Esophagus muscularis mucosa (tissue), 3 donors: ENCODE measurements around the gene DPH7.

Experiments used
- CTCF ChIP-seq, 3 experiments: fragments of 200-600 bp in 2 of 3; fragments of 450-650 bp in 1 of 3; sonication (generic) in 2 of 3; IDR thresholded peaks; one replicate each; pipeline ENCODE4 v1.5.1; 2017 to 2019; ENCODE audit warnings: antibody characterized with exemption in 3 of 3, mild to moderate bottlenecking in 2 of 3, moderate library complexity in 1 of 3
- POLR2A ChIP-seq: fragments of 450-650 bp; IDR thresholded peaks from one replicate; pipeline ENCODE4 v1.6.1; 2017; ENCODE audit warnings: antibody characterized with exemption, moderate library complexity, mild to moderate bottlenecking, low read depth
- POLR2AphosphoS5 ChIP-seq, 2 donors: sonication (generic); formaldehyde crosslinking; IDR thresholded peaks; one replicate each; pipeline ENCODE4 v1.6.1; 2017; ENCODE audit warnings: antibody characterized with exemption in 2 of 2

GRCh38 chr9:137604345-137605086 lies 25.8 kb upstream of the DPH7 start:
- TF ChIP-seq POLR2A (no peak), CTCF (IDR thresholded peaks at IDR 0.05) (no peak), POLR2AphosphoS5 (IDR thresholded peaks at IDR 0.05) (no peak)
